ENCODE data around the gene PITPNM3. TPM values are rescaled to one million over a fixed set of nuclear protein-coding genes. Genes with fewer than 3 reads are reported as not detected.

PITPNM3 gene
- total RNA-seq, 6 experiments from 2014 or later = 0.94 to 1.1 (median 1.0) TPM

DNA sequence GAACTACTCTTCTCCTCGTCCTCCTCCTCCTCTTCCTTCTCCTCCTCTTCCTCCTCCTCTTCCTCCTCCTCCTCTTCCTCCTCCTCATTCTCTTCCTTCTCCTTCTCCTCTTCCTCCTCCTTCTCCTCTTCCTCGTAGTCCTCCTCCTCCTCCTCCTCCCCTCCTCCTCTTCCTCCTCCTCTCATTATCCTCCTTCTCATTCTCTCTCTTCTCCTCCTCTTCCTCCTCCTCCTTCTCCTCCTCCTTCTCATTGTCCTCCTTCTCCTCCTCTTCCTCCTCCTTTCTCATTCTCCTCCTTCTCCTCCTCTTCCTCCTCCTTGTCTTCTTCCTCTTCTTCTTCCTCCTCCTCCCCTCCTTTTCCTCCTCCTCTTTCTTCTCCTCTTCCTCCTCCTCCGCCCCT, 4.1 kb upstream of the PITPNM3 start:
- Mint-ChIP-seq H3K4me3 (no peak overlapping the region), H3K9me3 (no peaks in the 10 kb centered on the region), H3K36me3 (ENCODE audit: low read depth) (no peaks in the 10 kb centered on the region; the same call in 1 of the 2 replicates), H3K27me3 (ENCODE audit: insufficient read depth) (peaks cover 18% of the 10 kb centered on the region), H3K4me1 (ENCODE audit: low read depth) (peaks cover under 1% of the 10 kb centered on the region; the same call in 1 of the 2 replicates), H3K27ac (no peak overlapping the region)
- DNase-seq = no peak
- TF ChIP-seq, protein P1, sequence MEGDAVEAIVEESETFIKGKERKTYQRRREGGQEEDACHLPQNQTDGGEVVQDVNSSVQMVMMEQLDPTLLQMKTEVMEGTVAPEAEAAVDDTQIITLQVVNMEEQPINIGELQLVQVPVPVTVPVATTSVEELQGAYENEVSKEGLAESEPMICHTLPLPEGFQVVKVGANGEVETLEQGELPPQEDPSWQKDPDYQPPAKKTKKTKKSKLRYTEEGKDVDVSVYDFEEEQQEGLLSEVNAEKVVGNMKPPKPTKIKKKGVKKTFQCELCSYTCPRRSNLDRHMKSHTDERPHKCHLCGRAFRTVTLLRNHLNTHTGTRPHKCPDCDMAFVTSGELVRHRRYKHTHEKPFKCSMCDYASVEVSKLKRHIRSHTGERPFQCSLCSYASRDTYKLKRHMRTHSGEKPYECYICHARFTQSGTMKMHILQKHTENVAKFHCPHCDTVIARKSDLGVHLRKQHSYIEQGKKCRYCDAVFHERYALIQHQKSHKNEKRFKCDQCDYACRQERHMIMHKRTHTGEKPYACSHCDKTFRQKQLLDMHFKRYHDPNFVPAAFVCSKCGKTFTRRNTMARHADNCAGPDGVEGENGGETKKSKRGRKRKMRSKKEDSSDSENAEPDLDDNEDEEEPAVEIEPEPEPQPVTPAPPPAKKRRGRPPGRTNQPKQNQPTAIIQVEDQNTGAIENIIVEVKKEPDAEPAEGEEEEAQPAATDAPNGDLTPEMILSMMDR (IDR thresholded peaks at IDR 0.05) = no peak

DNA sequence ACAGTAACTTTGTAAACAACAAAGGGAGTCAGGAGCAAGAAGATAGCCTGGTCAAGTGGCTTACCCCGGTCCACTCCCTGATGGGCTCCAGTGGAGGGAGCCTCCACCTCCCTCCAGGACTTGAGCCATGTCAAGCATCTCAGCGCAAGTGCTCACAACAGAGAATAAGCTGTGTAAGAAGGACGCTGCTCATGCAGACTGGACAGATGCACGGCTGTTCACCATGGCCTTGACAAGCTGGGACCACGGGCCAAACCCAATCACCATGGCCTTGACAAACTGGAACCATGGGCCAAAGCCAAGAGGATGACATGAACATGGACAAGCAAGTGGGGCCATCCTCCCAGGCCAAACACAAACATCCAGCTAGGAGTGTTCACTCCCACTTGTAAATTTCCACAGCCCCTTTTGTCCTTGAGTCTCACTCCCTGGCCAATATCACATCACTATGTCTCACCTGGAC, 3.4 kb upstream of the PITPNM3 start:
- DNase-seq = no peak
- H3K36me3 Mint-ChIP-seq (ENCODE audit: low read depth) = no peaks in the 10 kb centered on the region; the same call in 1 of the 2 replicates
- peaks cover 8% of the 10 kb centered on the region for H3K4me1 Mint-ChIP-seq (ENCODE audit: low read depth)
- H3K9me3 Mint-ChIP-seq = no peaks in the 10 kb centered on the region
- H3K27me3 Mint-ChIP-seq (ENCODE audit: insufficient read depth) = peaks cover 25% of the 10 kb centered on the region
- TF ChIP-seq, protein P1 (IDR thresholded peaks at IDR 0.05) = no peak
- H3K4me3 Mint-ChIP-seq = no peak overlapping the region
- no peak overlapping the region for H3K27ac Mint-ChIP-seq

DNA sequence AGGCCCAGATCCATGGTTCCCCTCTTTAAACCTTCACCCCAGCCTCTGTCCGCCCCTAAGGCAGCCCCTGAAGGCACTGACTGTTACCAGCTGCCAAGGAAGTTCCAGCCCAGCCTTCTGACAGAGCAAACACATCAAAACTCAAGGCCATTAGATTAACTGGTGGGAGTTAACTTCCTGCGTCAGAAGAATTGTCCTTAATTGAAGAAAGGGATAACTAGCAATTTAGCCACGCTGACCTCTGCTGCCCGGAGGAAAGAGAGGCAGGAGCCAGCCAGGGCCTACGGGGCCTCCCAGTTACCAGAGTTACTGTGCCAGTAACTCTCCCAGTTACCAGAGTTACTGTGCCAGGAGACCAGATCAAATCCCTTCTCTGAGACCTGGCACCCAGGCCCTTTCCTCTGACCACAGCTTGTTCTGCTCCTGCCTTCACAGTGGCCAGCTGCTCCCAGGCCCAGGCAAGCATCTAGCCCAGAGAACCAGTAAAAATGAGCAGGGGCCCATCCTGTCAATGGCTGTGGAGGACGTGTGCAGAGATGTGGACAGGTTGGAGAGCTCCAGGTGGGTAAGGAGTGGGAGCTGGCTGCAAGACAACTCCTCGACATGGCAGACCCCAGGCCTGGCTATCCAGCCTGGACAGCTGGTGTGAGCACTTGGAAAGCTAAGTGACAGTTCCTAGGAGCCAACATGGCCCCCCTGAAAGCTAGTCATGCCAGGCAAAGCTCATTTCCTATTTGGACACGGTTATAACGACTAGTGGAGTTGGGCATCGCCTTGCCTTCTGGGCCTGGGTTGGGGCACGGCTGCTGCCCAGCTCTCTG, 2.8 kb upstream of the PITPNM3 start:
- DNase-seq = no peak
- Mint-ChIP-seq H3K27ac (no peak overlapping the region), H3K4me1 (ENCODE audit: low read depth) (peaks cover 9% of the 10 kb centered on the region), H3K36me3 (ENCODE audit: low read depth) (no peaks in the 10 kb centered on the region; the same call in 1 of the 2 replicates), H3K4me3 (no peak overlapping the region), H3K27me3 (ENCODE audit: insufficient read depth) (peaks cover 31% of the 10 kb centered on the region), H3K9me3 (no peaks in the 10 kb centered on the region)
- TF ChIP-seq, protein P1 (IDR thresholded peaks at IDR 0.05) = no peak

DNA sequence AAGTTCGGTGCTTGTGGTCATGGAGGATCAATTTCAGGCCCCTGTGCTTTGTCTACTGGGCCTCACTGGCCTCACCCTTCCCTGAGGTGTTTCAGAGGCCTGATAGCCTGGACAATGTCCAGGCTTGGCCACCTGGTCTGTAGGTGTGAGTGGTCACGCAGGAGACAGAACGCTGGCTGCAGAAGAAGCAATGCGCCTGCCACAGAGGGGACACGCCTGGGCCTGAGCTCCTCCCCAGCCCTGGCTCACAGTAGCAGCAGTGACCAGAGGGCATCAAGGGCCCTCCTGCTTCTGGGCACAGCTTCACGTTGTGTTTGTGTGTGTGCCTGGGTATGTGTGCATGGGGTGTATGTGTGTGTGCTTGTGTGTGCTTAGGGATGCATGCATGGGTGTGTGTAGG, 1.9 kb upstream of the PITPNM3 start:
- no peak for DNase-seq
- Mint-ChIP-seq H3K4me3 (no peak overlapping the region), H3K27me3 (ENCODE audit: insufficient read depth) (peaks cover 39% of the 10 kb centered on the region), H3K27ac (no peak overlapping the region), H3K9me3 (no peaks in the 10 kb centered on the region), H3K36me3 (ENCODE audit: low read depth) (no peaks in the 10 kb centered on the region), H3K4me1 (ENCODE audit: low read depth) (peaks cover 9% of the 10 kb centered on the region)
- TF ChIP-seq, protein P1 (IDR thresholded peaks at IDR 0.05) = no peak

DNA sequence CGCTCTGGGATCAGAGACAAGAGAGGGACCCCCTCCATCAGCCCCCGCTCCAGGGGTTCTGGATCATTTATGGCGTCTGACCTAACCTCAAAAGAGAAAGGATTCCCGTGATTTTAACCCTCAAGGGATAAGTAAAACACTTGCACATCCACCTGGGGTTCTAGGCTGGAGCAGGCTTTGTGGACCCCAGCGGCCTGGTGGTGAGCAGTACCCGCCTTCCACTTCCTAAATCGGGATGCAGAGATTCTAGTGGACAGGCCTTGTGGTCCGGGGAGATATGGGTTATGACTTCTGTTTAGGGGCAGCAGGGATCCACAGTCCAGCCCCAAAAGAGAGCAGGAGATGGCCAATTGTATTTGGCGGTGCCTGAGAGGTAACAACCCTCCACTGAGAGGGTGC, 684 bp upstream of the PITPNM3 start:
- Mint-ChIP-seq H3K9me3 (no peaks in the 10 kb centered on the region), H3K4me1 (ENCODE audit: low read depth) (peaks cover 9% of the 10 kb centered on the region), H3K27me3 (ENCODE audit: insufficient read depth) (peaks cover 41% of the 10 kb centered on the region), H3K27ac (no peak overlapping the region), H3K4me3 (peak overlapping the region; percentile 68), H3K36me3 (ENCODE audit: low read depth) (no peaks in the 10 kb centered on the region)
- no peak for DNase-seq
- TF ChIP-seq, protein P1 (IDR thresholded peaks at IDR 0.05) = no peak

Data from HFFc6 (cell line).